Stimulated activated CD4-positive, alpha-beta T cell treated with anti-CD3 and anti-CD28 coated beads, Interleukin-12 subunit alpha, Interleukin-12 subunit beta, amount 100 ng/mL, for 48 hours (primary cell): ENCODE data around the gene EEF1AKMT3.

Source experiments
- DNase-seq, 3 donors: peaks; one replicate each; pipeline ENCODE4 v3.0.0-alpha.2; 2020; ENCODE audit warnings: low read depth in 2 of 3, low spot score in 1 of 3

The EEF1AKMT3 gene

DNA sequence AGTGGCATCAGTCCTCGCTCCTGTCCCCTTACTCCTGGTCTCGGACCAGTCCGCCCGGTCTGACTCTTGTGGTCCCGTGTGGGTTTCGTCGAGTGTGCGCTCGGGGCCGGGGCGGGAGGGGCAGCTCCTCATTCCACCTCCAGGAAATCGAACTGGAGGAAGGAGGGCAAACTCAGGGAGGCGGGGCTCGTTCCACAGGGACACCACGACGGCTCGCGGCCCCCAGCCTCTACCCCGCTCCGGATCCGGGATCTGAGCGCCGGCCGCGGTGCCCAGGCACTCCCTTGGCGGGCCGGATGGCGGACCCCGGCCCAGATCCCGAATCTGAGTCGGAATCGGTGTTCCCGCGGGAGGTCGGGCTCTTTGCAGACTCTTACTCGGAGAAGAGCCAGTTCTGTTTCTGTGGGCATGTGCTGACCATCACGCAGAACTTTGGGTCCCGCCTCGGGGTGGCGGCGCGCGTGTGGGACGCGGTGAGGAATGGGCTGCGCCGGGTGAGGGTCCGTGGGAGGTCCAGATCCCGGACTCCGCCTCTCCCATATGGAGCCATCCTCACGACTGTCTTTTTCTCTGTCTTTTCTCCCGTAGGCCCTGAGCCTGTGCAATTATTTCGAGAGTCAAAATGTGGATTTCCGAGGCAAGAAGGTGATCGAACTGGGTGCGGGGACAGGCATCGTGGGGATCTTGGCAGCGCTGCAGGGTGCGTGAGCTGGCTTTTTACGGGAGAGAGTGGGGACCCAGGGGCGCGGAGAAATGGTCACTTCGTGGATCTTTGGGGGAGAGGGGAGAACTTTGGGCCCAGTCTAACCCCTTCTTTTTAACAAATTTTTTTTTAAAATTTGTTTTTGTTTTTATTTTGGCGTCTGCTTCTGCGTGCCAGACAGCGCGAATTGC lies at the start of gene EEF1AKMT3:
Gene EEF1AKMT3, plus strand, starts transcription at position 186 of the 894 bp plus-strand sequence. Its CDS starts 111 bp downstream, at position 297.
- DNase-seq: peak in 1 of 3 donors; percentile 54

- no peak for DNase-seq
Measured at GRCh38 chr12:57722716-57723629, 49.4 kb upstream of the EEF1AKMT3 start.

DNA sequence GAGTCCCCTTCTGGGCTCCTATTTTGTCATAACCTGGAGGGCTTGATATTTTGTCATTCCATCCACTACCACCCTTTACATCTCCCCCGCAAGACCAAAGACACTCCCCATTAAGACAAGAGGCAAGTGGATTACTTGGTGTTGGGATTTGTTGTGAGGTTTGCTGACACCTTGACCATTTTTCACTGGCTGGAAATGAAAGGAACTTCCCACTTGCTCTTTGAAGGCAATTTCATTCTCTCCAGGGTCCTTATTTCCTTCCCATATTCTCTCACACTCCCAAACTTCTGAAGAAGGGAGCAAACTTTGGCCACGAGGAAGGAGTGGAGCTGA lies 48.8 kb upstream of the EEF1AKMT3 start:
- no peak for DNase-seq

- no peak for DNase-seq
Measured at GRCh38 chr12:57724003-57724935, 48.1 kb upstream of the EEF1AKMT3 start.

- no peak for DNase-seq
Measured at GRCh38 chr12:57724936-57725740, 47.3 kb upstream of the EEF1AKMT3 start.

GRCh38 chr12:57725851-57726150 lies 46.6 kb upstream of the EEF1AKMT3 start:
- DNase-seq: no peak

DNA sequence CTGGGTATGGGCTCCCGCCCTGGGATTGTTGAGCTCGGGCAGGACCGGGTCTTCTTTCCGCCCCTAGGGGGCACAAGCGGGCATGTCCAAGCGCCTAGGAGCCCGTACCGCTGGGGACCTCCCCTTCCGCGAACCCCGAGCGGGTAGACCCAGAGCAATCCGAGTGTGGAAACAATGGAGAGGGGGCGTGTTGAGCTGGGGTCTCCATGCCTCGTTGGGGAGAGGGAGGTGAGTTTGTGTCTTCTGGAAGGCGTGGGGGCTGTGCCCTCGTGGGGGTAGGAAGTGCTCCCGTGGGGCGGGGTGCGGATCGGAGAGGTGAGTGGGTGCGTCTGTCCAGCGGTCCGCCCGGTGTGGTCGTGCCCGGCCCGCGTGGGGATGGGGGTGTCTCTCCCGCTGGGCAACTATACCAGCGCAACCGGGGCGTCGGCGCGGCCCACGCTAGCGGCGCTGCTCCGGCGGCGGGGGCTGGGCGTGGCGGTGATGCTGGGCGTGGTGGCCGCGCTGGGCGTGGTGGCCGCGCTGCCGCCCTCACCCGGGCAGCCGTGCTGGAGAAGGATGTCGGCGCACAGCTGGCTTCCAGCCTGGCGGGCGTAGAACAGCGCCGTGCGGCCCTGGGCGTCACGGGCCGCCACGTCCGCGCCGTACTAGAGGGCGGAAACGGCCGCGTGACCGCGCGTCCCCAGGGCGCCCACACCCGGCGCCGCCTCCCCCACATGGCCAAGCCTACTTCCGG lies 46.1 kb upstream of the EEF1AKMT3 start:
- DNase-seq: no peak

DNA sequence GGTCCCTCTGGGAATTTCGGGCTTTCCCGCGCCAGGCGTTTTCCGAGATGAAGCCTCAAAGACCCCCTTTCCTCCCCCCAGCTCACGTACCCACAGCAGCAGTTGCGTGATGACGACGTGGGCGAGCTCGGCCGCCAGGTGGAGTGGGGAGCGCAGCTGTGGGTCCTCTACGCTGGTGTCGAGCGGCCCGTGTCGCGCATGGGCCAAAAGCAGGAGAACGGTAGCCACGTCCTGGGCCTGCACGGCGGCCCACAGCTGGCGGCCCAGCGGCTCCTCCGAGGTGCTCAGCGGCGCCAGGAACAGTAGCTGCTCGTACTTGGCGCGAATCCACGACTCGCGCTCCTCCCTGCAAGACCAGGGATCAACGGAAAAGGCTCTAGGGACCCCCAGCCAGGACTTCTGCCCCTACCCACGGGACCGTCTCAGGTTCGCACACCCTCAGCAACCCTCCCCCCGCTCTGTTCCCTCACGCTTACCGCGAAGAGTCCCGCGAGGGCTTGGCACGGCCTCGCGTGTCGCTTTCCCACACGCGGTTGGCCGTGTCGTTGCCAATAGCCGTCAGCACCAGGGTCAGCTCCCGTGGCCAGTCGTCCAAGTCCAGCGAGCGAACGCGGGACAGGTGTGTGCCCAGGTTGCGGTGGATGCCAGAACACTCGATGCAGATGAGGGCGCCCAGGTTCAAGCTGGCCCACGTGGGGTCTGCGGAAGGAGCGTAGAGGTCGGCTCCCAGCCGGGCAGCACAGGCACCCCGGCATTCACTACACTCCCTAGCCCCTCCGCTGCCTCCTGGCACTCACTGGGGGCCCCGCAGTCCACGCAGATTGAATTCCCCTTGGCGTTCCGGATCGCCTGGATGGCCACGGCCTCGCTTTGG lies 45.3 kb upstream of the EEF1AKMT3 start:
- no peak for DNase-seq

DNA sequence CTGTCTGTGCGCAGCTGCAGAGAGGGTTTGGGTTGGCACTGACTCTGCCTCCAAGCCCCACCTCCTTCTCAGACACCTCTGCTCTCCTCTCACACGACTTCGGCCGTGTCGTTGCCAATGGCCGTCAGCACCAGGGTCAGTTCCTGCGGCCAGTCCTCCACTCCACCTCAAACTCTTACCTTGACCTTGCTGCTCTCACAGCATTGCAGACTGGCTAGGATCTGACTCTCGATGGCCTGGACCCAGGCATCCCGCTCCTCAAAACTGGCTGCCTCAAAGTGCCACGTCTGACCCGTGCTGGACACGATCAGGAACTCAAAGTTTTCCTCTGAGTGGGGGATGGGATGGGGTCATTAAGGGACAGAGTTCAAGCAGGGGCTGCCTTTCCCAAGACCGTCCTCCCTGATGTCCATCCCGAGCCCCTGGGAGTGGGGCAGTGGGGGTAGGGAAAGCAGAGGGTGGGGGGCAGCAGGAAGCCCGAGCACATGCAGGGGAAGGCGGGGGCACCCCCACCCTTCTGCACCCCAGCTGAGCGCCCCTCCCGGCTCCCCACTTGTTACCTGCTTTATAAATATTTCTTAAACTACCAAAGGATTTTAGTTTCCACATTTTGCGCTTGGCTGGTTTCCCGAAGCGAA lies 44.5 kb upstream of the EEF1AKMT3 start:
- no peak for DNase-seq

DNA sequence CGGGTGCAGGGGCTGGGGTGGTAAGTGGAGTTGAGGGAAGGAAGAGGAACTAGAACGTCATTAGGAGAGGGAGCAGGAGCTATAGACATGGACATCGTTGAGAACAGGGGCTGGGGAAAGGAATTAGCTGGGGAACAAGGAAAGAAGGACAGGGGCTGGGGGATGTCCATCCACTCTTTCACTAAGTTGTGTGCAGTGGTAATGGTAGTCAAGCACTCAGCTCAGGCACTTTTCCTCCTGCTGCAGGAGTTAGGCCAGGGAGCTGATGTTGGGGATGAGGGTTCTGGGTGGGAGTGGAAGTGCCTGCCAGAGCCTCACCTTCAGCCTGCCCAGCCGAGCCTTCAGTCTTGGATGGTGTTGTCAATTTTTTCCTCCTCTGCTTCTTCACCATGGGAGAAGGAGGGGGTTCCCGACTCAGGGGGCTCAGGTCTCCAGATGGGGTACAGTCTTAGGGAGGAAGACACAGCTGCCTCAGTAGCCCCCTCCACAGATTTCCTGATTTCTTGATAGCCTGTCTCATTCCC lies 43.0 kb upstream of the EEF1AKMT3 start:
- DNase-seq: no peak

GRCh38 chr12:57730336-57731067 lies 41.9 kb upstream of the EEF1AKMT3 start:
- DNase-seq: no peak

GRCh38 chr12:57731411-57732080 lies 40.9 kb upstream of the EEF1AKMT3 start:
- no peak for DNase-seq

- no peak for DNase-seq
Measured at GRCh38 chr12:57732270-57732669, 40.1 kb upstream of the EEF1AKMT3 start.

- DNase-seq: no peak
Measured at GRCh38 chr12:57732726-57733593, 39.5 kb upstream of the EEF1AKMT3 start.

GRCh38 chr12:57733928-57734327 lies 38.5 kb upstream of the EEF1AKMT3 start:
- DNase-seq: no peak

GRCh38 chr12:57734591-57734990 lies 37.8 kb upstream of the EEF1AKMT3 start:
- DNase-seq: no peak
